ENCODE measurements around the gene SEMA5B. TPM values are rescaled to one million over a fixed set of nuclear protein-coding genes. Genes with fewer than 3 reads are reported as not detected.

The SEMA5B gene
- total and polyA plus RNA-seq, 2 donors (not counting 1 experiment from before 2014, with no cell fraction given): not detected

DNA sequence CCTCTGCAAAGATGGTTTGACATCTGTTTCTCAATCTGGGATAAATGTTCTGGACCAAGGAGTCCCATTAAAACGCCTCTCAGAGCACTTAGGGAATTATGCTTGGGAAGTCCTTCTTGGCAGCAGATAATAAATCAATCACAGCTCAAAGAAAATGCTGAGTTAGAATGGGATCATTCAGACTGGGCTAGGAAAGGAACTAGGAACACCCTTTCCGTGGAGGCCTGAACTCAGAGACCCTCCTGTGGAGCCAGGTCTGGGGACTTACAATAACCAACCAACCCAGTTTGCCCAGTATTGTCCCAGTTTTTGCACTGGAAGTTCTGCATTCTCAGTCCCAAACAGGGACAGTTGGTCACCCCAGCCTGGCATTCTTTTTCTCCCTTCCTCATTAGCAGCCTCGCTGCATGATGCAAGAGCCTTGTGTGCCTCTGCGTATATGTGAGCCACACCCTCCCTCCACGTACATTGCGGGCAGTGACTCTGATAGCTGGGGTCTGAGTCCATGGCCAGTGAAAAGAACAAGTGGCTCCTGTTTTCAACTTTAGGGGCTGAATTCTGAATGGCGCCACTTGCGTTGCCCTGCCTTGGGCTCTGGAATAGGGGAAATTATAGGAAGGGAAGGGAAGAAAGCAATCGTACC, 88.7 kb downstream of the SEMA5B start:
- no peak overlapping the region for H3K4me3 Mint-ChIP-seq
- CTCF ChIA-PET: interaction anchor here (1.0 kb wide), 1 partner anchor 91 kb away, joined by 3 read pairs; no protein-coding TSS in a partner anchor

DNA sequence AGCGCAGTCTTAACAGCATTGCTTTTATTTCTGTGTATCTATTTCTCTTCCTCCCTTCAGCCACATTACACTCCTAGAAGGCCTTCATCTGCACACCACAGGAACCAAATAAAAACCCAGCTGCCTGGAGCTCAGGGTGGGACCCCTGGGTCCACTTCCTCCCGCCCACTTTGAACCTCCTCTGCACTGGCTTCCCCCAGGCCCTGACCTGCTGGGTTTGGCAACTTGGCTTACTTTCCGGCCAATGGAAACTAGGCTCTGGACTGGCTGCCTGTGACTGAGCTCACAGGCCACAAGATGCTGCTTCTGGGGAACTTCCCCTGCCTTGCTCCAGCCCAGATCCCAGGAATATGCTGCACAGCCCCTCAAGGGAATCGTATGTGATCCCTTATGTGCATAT, 89.8 kb downstream of the SEMA5B start:
- intact Hi-C loops (cut with micrococcal nuclease): no loop called here
- no peaks in the 10 kb centered on the region for H4K20me1 ChIP-seq (ENCODE audit: control insufficient read depth, insufficient read depth, low read length, poor library complexity, severe bottlenecking)
- ChIA-PET CTCF (no interaction called here), POLR2A (no interaction called here)
- H3K4me1 ChIP-seq (ENCODE audit: control insufficient read depth in 2 of 2, insufficient read depth in 2 of 2, low read length in 2 of 2): peaks cover 3 to 7% of the 10 kb centered on the region in 2 donors
- no peak overlapping the region for H3K9ac ChIP-seq (ENCODE audit: low read length)
- H3K4me1 Mint-ChIP-seq: peaks cover 5% of the 10 kb centered on the region
- H3K27ac ChIP-seq (ENCODE audit: low read length in 2 of 2): no peak overlapping the region
- no peak overlapping the region for H3K4me3 ChIP-seq (ENCODE audit: control extremely low read depth in 1 of 5, extremely low read depth in 1 of 5, insufficient read depth in 1 of 5, low read depth in 2 of 5, low read length in 4 of 5)
- H3K4me3 Mint-ChIP-seq: no peak overlapping the region
- no peak overlapping the region for H2AFZ ChIP-seq (ENCODE audit: insufficient read depth, low read depth, low read length, poor library complexity, severe bottlenecking)
- no peaks in the 10 kb centered on the region for H3K9me3 Mint-ChIP-seq (ENCODE audit: insufficient read depth)
- peaks cover 0 to under 1% (median 0%) of the 10 kb centered on the region in 4 experiments for H3K27me3 ChIP-seq (replicated peaks in 1 of 4; ENCODE audit: control extremely low read depth in 1 of 4, control insufficient read depth in 3 of 4, insufficient read depth in 4 of 4, low read length in 3 of 4)
- H3K27ac Mint-ChIP-seq: no peak overlapping the region
- H3K9me3 ChIP-seq (ENCODE audit: control extremely low read depth in 1 of 3, control insufficient read depth in 2 of 3, insufficient read depth in 1 of 3, low read length in 2 of 3): no peaks in the 10 kb centered on the region
- TF ChIP-seq, protein P1, sequence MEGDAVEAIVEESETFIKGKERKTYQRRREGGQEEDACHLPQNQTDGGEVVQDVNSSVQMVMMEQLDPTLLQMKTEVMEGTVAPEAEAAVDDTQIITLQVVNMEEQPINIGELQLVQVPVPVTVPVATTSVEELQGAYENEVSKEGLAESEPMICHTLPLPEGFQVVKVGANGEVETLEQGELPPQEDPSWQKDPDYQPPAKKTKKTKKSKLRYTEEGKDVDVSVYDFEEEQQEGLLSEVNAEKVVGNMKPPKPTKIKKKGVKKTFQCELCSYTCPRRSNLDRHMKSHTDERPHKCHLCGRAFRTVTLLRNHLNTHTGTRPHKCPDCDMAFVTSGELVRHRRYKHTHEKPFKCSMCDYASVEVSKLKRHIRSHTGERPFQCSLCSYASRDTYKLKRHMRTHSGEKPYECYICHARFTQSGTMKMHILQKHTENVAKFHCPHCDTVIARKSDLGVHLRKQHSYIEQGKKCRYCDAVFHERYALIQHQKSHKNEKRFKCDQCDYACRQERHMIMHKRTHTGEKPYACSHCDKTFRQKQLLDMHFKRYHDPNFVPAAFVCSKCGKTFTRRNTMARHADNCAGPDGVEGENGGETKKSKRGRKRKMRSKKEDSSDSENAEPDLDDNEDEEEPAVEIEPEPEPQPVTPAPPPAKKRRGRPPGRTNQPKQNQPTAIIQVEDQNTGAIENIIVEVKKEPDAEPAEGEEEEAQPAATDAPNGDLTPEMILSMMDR (IDR thresholded peaks at IDR 0.05): no peak
- TF ChIP-seq EZH2 (IDR thresholded peaks at IDR 0.05; ENCODE audit: borderline replicate concordance, insufficient read depth, low read depth, low read length, poor library complexity, severe bottlenecking): no peak
- H3K4me2 ChIP-seq (replicated peaks; ENCODE audit: low read depth, low read length, poor library complexity, severe bottlenecking): no peak overlapping the region
- no peaks in the 10 kb centered on the region for H3K79me2 ChIP-seq (ENCODE audit: control insufficient read depth, insufficient read depth, low read length)
- 95% methylated on average over 4 of the region's 4 CpGs for WGBS (ENCODE audit: insufficient coverage)
- no peak for ATAC-seq (ENCODE audit: low read depth)
- no peaks in the 10 kb centered on the region for H3K36me3 ChIP-seq (replicated peaks in 1 of 2; ENCODE audit: control extremely low read depth in 1 of 2, control insufficient read depth in 1 of 2, extremely low read depth in 1 of 2, insufficient read depth in 2 of 2, low read length in 1 of 2)
- no peak for DNase-seq
- H3K27me3 Mint-ChIP-seq: peaks cover 7% of the 10 kb centered on the region

More for the DNA sequence above, 88.7 kb downstream of the SEMA5B start:
- Histone ChIP-seq H3K79me2 (ENCODE audit: control insufficient read depth, insufficient read depth, low read length) (no peaks in the 10 kb centered on the region), H3K27ac (ENCODE audit: low read length in 2 of 2) (no peak overlapping the region), H3K4me2 (replicated peaks; ENCODE audit: low read depth, low read length, poor library complexity, severe bottlenecking) (no peak overlapping the region), H4K20me1 (ENCODE audit: control insufficient read depth, insufficient read depth, low read length, poor library complexity, severe bottlenecking) (no peaks in the 10 kb centered on the region), H3K9ac (ENCODE audit: low read length) (no peak overlapping the region), H3K36me3 (replicated peaks in 1 of 2; ENCODE audit: control extremely low read depth in 1 of 2, control insufficient read depth in 1 of 2, extremely low read depth in 1 of 2, insufficient read depth in 2 of 2, low read length in 1 of 2) (no peaks in the 10 kb centered on the region), H3K9me3 (ENCODE audit: control extremely low read depth in 1 of 3, control insufficient read depth in 2 of 3, insufficient read depth in 1 of 3, low read length in 2 of 3) (no peaks in the 10 kb centered on the region), H3K4me3 (ENCODE audit: control extremely low read depth in 1 of 5, extremely low read depth in 1 of 5, insufficient read depth in 1 of 5, low read depth in 2 of 5, low read length in 4 of 5) (no peak overlapping the region), H3K4me1 (ENCODE audit: control insufficient read depth in 2 of 2, insufficient read depth in 2 of 2, low read length in 2 of 2) (peaks cover 15 to 18% of the 10 kb centered on the region in 2 donors), H3K27me3 (replicated peaks in 1 of 4; ENCODE audit: control extremely low read depth in 1 of 4, control insufficient read depth in 3 of 4, insufficient read depth in 4 of 4, low read length in 3 of 4) (peaks cover 0 to 5% (median 0%) of the 10 kb centered on the region in 4 experiments), H2AFZ (ENCODE audit: insufficient read depth, low read depth, low read length, poor library complexity, severe bottlenecking) (no peak overlapping the region)
- intact Hi-C loops (cut with micrococcal nuclease): no loop called here
- H3K9me3 Mint-ChIP-seq (ENCODE audit: insufficient read depth): no peaks in the 10 kb centered on the region
- DNase-seq (no peak), ATAC-seq (ENCODE audit: low read depth) (no peak)
- WGBS (ENCODE audit: insufficient coverage): 91% methylated on average over 8 of the region's 9 CpGs
- peaks cover 13% of the 10 kb centered on the region for H3K4me1 Mint-ChIP-seq
- peaks cover 7% of the 10 kb centered on the region for H3K27me3 Mint-ChIP-seq
- POLR2A ChIA-PET: no interaction called here
- H3K27ac Mint-ChIP-seq: no peak overlapping the region
- TF ChIP-seq, protein P1 (IDR thresholded peaks at IDR 0.05): no peak
- no peak for TF ChIP-seq EZH2 (IDR thresholded peaks at IDR 0.05; ENCODE audit: borderline replicate concordance, insufficient read depth, low read depth, low read length, poor library complexity, severe bottlenecking)
